Measurements from ENCODE around the gene PSMC3.

- no peak for TF ChIP-seq POLR2A (IDR thresholded peaks at IDR 0.05)
- no peak for TF ChIP-seq CTCF (IDR thresholded peaks at IDR 0.05)
- no peak for TF ChIP-seq POLR2AphosphoS5 (IDR thresholded peaks at IDR 0.05)
- no peak for TF ChIP-seq EP300 (IDR thresholded peaks at IDR 0.05)
These were observed 53.8 kb downstream of the PSMC3 start for GRCh38 chr11:47372422-47372821.

Measured in stomach (tissue), 4 donors.